Stimulated activated CD8-positive, alpha-beta memory T cell treated with anti-CD3 and anti-CD28 coated beads, Interleukin-15, amount 100 ng/mL, for 4 hours (primary cell): ENCODE data around the gene CRYBG1.

Experiments used
- DNase-seq, 2 donors: peaks; one replicate each; pipeline ENCODE4 v3.0.0-alpha.2; 2020; ENCODE audit warnings: low read depth in 2 of 2

CRYBG1 gene

GRCh38 chr6:106600329-106600728 is 239.8 kb downstream of the CRYBG1 start:
- no peak for DNase-seq

- DNase-seq = no peak
These were observed 247.7 kb downstream of the CRYBG1 start for GRCh38 chr6:106608080-106608668.

- no peak for DNase-seq
These were observed 249.2 kb downstream of the CRYBG1 start for GRCh38 chr6:106609699-106610098.

- no peak for DNase-seq
These were observed 250.5 kb downstream of the CRYBG1 start for GRCh38 chr6:106611030-106611429.

- no peak for DNase-seq
These were observed 252.3 kb downstream of the CRYBG1 start for GRCh38 chr6:106612671-106613416.

GRCh38 chr6:106613590-106613989 is 253.1 kb downstream of the CRYBG1 start:
- no peak for DNase-seq

GRCh38 chr6:106614166-106614565 is 253.6 kb downstream of the CRYBG1 start:
- no peak for DNase-seq

GRCh38 chr6:106614592-106615257 is 254.2 kb downstream of the CRYBG1 start:
- no peak for DNase-seq

- no peak for DNase-seq
These were observed 256.8 kb downstream of the CRYBG1 start for GRCh38 chr6:106617302-106617701.

- DNase-seq = no peak
These were observed 257.3 kb downstream of the CRYBG1 start for GRCh38 chr6:106617857-106618256.

GRCh38 chr6:106618324-106618723 is 257.8 kb downstream of the CRYBG1 start:
- no peak for DNase-seq

GRCh38 chr6:106619223-106619622 is 258.7 kb downstream of the CRYBG1 start:
- no peak for DNase-seq

- DNase-seq = no peak
These were observed 260.6 kb downstream of the CRYBG1 start for GRCh38 chr6:106620931-106621672.
